Measurements from ENCODE around the gene TPRN.
"Not testable (repeated sequence)": the region's sequence is repeated elsewhere in the genome, so short reads cannot be mapped to it uniquely, and the experiment has no call there.

- not testable (repeated sequence) for TF ChIP-seq CTCF (IDR thresholded peaks at IDR 0.05 in 8 of 11, conservative IDR thresholded peaks at IDR 0.05 in 3 of 11); POLR2A (IDR thresholded peaks at IDR 0.05)
- peak in 1 of 3 donors; percentile 62 for TF ChIP-seq POLR2AphosphoS5 (IDR thresholded peaks at IDR 0.05)
These were observed 42.7 kb upstream of the TPRN start for GRCh38 chr9:137243266-137243625.
